GM19452 (cell line): ENCODE data around the gene CEACAM20.
"Not testable (repeated sequence)": the region's sequence is repeated elsewhere in the genome, so short reads cannot be mapped to it uniquely, and the experiment has no call there.

ENCODE experiments used
- ATAC-seq: cut with Tn5 transposase; IDR thresholded peaks from one replicate; pipeline ENCODE4 v1.9.1; 2021; ENCODE audit not compliant: unreplicated experiment

Gene CEACAM20

DNA sequence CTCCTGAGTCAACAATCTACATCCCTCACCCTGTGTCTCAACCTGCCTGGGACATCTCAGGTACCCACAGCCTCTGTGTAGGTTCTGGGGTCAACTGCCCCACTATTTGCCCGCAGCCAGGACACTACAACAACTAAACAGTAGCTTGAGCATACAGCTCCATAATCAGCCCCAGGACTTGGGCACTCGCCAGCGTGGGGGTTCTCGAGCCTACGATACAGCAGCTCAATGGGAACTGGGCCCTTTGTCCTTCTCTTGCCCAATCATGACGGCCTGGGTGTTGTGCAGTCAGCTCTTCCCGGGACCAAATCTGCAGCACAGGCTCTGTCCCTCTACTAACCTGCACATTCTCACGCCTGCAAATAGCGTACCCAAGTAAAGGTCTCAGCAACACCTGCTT lies 30.5 kb downstream of the CEACAM20 start:
- ATAC-seq, result no peak

DNA sequence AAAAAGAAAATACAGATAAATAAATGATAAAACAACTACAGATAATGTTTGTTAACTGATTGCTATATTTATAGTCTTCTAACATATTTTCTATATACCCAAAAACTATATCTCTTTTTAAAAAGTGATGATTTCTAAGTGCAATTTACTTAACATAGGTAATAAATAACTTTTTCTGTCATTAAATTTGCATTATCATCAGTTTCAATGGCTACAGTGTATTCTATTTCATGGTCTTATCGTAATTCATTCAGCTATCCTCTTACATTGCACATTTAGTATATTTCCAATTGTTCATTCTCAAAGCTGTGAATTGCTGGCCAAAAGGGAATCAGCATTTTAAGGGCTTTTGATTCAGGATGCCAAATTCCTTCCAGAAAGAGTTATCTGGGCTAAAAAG lies 32.8 kb downstream of the CEACAM20 start:
- ATAC-seq, result no peak

DNA sequence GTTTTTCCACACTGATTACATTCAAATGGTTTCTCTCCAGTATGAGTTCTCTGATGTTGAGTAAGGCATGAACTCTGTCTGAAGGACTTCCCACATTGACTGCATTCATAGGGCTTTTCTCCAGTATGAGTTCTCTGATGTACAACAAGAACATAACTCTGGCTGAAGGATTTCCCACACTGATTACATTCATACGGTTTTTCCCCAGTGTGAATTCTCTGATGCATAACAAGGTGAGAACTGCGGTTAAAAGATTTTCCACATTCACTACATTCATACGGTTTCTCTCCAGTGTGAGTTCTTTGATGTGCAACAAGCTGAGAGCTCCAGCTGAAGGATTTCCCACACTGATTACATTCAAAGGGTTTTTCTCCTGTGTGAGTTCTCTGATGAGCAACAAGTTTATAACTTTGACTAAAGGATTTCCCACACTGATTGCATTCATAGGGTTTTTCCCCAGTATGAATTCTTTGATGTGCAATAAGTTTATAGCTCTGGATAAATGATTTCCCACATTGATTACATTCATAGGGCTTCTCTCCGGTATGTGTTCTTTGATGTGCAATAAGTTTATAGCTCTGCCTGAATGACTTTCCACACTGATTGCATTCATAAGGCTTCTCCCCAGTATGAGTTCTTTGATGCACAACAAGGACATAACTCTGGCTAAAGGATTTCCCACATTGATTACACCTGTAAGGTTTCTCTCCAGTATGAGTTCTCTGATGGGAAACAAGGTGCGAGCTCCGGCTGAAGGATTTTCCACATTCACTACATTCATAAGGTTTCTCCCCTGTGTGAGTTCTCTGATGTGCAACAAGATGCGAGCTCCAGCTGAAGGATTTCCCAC lies 52.7 kb downstream of the CEACAM20 start:
- ATAC-seq, result no peak

DNA sequence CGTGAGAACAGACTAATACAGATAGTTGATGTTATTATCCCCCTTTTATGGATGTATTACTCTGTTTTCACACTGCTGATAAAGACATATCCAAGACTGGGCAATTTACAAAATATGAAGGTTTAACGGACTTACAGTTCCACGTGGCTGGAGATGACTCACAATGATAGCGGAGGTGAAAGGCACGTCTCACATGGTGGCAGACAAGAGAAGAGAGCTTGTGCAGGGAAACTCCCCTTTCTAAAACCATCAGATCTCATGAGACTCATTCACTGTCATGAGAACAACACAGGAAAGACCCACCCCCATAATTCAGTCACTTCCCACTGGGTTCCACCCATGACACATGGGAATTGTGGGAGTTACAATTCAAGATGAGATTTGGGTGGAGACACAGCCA lies 60.7 kb downstream of the CEACAM20 start:
- not testable (repeated sequence) for ATAC-seq

DNA sequence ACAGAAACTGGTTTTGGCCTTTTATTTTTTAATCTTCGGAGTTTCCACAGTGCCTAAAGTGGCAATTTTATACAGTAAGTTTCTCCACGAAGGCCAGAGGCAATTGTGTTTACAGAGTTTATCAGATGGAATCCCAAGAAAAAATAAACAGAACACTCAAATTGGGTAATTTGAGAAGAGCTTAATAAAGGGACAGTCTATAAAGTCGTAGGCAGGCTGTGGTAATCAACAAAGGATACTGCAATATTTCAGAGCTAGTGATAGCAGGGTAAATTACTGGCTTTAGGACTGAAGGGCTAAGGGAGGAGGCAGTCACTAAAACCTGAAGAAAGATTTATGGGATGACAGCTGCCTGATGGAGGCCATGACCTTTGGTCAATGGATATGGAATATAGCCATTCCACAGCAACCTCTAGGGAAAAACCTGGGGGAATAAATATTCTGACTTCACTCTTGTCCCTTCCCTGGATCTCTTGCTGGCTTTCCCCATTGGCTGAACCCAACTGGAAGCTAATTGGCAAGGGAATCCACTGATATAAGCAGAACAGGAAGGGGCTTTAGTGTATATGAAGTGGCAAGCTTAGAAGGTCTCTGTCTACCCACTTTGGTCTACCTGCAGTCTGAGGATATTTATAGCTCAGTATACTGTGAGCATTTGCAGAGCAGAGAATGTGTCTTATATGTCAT lies 66.7 kb downstream of the CEACAM20 start:
- not testable (repeated sequence) for ATAC-seq
